Activated CD8-positive, alpha-beta memory T cell treated with anti-CD3 and anti-CD28 coated beads for 1 hour (primary cell): ENCODE measurements around the gene VKORC1L1.
"Not testable (repeated sequence)": the region's sequence is repeated elsewhere in the genome, so short reads cannot be mapped to it uniquely, and the experiment has no call there.

ENCODE experiments used
- DNase-seq, 2 donors: peaks; one replicate each; pipeline ENCODE4 v3.0.0-alpha.2; 2020; ENCODE audit warnings: low read depth in 1 of 2; ENCODE audit errors: extremely low read depth in 1 of 2

VKORC1L1 gene

GRCh38 chr7:65937296-65937695 lies 64.4 kb downstream of the VKORC1L1 start:
- DNase-seq = no peak

GRCh38 chr7:65938336-65938895 lies 65.5 kb downstream of the VKORC1L1 start:
- no peak for DNase-seq

- DNase-seq = not testable (repeated sequence)
Measured at GRCh38 chr7:65945787-65946186, 72.9 kb downstream of the VKORC1L1 start.

- DNase-seq = no peak
Measured at GRCh38 chr7:65946904-65947303, 74.0 kb downstream of the VKORC1L1 start.

GRCh38 chr7:65951837-65952578 lies 79.1 kb downstream of the VKORC1L1 start:
- DNase-seq = no peak

- no peak for DNase-seq
Measured at GRCh38 chr7:65953001-65953720, 80.3 kb downstream of the VKORC1L1 start.

GRCh38 chr7:65953890-65954450 lies 81.1 kb downstream of the VKORC1L1 start:
- no peak for DNase-seq

GRCh38 chr7:65955718-65956117 lies 82.8 kb downstream of the VKORC1L1 start:
- DNase-seq = no peak

- DNase-seq = no peak
Measured at GRCh38 chr7:65960351-65961074, 87.6 kb downstream of the VKORC1L1 start.

GRCh38 chr7:65962033-65962432 lies 89.2 kb downstream of the VKORC1L1 start:
- DNase-seq = no peak

- DNase-seq = not testable (repeated sequence)
Measured at GRCh38 chr7:65964671-65965070, 91.8 kb downstream of the VKORC1L1 start.

GRCh38 chr7:65966146-65966545 lies 93.3 kb downstream of the VKORC1L1 start:
- DNase-seq = no peak

- no peak for DNase-seq
Measured at GRCh38 chr7:65967361-65968155, 94.7 kb downstream of the VKORC1L1 start.

GRCh38 chr7:65968256-65969185 lies 95.6 kb downstream of the VKORC1L1 start:
- DNase-seq = no peak

GRCh38 chr7:65971021-65971420 lies 98.1 kb downstream of the VKORC1L1 start:
- DNase-seq = no peak

GRCh38 chr7:65972976-65973375 lies 100.1 kb downstream of the VKORC1L1 start:
- DNase-seq = no peak

GRCh38 chr7:65974191-65974801 lies 101.4 kb downstream of the VKORC1L1 start:
- DNase-seq = no peak

- no peak for DNase-seq
Measured at GRCh38 chr7:65974876-65975275, 102.0 kb downstream of the VKORC1L1 start.
